Loucy (cell line): ENCODE measurements around the gene MRPL33.

Source experiments
- H2AFZ ChIP-seq: fragments of 200-600 bp; sonication (generic); 2 replicates; pipeline ENCODE4 v1.6.0; 2016; ENCODE audit warnings: antibody characterized with exemption, mild to moderate bottlenecking, low read length, moderate library complexity
- H3F3A ChIP-seq: fragments of 200-600 bp; 2 replicates; pipeline ENCODE4 v1.6.0; 2016; ENCODE audit warnings: antibody characterized with exemption, low read depth, mild to moderate bottlenecking
- H3K27me3 ChIP-seq: fragments of 200-600 bp; sonication (generic); 2 replicates; pipeline ENCODE4 v1.6.1; 2014; ENCODE audit warnings: low read length, mild to moderate bottlenecking; ENCODE audit not compliant: insufficient read depth, poor library complexity, severe bottlenecking
- H3K36me3 ChIP-seq: fragments of 200-600 bp; sonication (generic); 2 replicates; pipeline ENCODE4 v1.6.1; 2016; ENCODE audit warnings: low read length; ENCODE audit not compliant: insufficient read depth
- H3K4me1 ChIP-seq: fragments of 200-600 bp; sonication (generic); 2 replicates; pipeline ENCODE4 v1.5.1; 2014; ENCODE audit warnings: low read length, mild to moderate bottlenecking; ENCODE audit not compliant: insufficient read depth, poor library complexity, severe bottlenecking
- H3K4me2 ChIP-seq: fragments of 200-600 bp; sonication (generic); 2 replicates; pipeline ENCODE4 v1.6.0; 2014; ENCODE audit warnings: antibody characterized with exemption, low read length, low read depth, mild to moderate bottlenecking; ENCODE audit not compliant: poor library complexity, severe bottlenecking
- H3K4me3 ChIP-seq: fragments of 200-600 bp; sonication (generic); 2 replicates; pipeline ENCODE4 v1.5.1; 2014; ENCODE audit warnings: low read length, mild to moderate bottlenecking, mixed read lengths; ENCODE audit not compliant: poor library complexity, severe bottlenecking
- H3K79me2 ChIP-seq: fragments of 200-600 bp; sonication (generic); 2 replicates; pipeline ENCODE4 v1.6.1; 2014; ENCODE audit warnings: low read length; ENCODE audit not compliant: insufficient read depth
- H3K9ac ChIP-seq: fragments of 200-600 bp; sonication (generic); 2 replicates; pipeline ENCODE4 v1.6.0; 2014; ENCODE audit warnings: mild to moderate bottlenecking, low read depth, low read length, moderate library complexity; ENCODE audit not compliant: poor library complexity, severe bottlenecking
- H3K9me2 ChIP-seq: fragments of 200-600 bp; sonication (generic); replicated peaks from 2 replicates; pipeline ENCODE4 v1.6.1; 2016; ENCODE audit warnings: low read depth, low read length, mixed read lengths
- H3K9me3 ChIP-seq: fragments of 200-600 bp; sonication (generic); 2 replicates; pipeline ENCODE4 v1.6.1; 2014; ENCODE audit warnings: mild to moderate bottlenecking, antibody characterized with exemption, low read length, low read depth; ENCODE audit not compliant: insufficient read depth
- H4K20me1 ChIP-seq: fragments of 200-600 bp; sonication (generic); 2 replicates; pipeline ENCODE4 v1.6.0; 2014; ENCODE audit warnings: antibody characterized with exemption, low read length, mild to moderate bottlenecking; ENCODE audit not compliant: insufficient read depth, poor library complexity, severe bottlenecking
- CTCF ChIP-seq: fragments of 200-600 bp; sonication (generic); conservative IDR thresholded peaks from 2 replicates; pipeline ENCODE4 v1.5.1; 2014; ENCODE audit warnings: mild to moderate bottlenecking, antibody characterized with exemption, low read length
- EZH2phosphoT487 ChIP-seq: fragments of 200-600 bp; IDR thresholded peaks from 2 replicates; pipeline ENCODE4 v1.6.1; 2018; ENCODE audit warnings: antibody characterized with exemption, mild to moderate bottlenecking, moderate library complexity, borderline replicate concordance

Gene MRPL33

GRCh38 chr2:27823569-27823968 lies 52.0 kb downstream of the MRPL33 start:
- no peaks in the 10 kb centered on the region for H3K36me3 ChIP-seq
- H3K4me1 ChIP-seq, result no peaks in the 10 kb centered on the region
- H3K4me3 ChIP-seq, result no peak overlapping the region
- no peak for TF ChIP-seq CTCF
- no peak for TF ChIP-seq EZH2phosphoT487
- H2AFZ ChIP-seq, result no peak overlapping the region
- no peaks in the 10 kb centered on the region for H3K79me2 ChIP-seq
- H3K9me3 ChIP-seq, result peaks cover 5% of the 10 kb centered on the region; the same call in 1 of the 2 replicates
- H3F3A ChIP-seq, result no peaks in the 10 kb centered on the region
- H3K4me2 ChIP-seq, result no peak overlapping the region
- no peaks in the 10 kb centered on the region for H4K20me1 ChIP-seq
- H3K27me3 ChIP-seq, result no peaks in the 10 kb centered on the region
- no peaks in the 10 kb centered on the region for H3K9me2 ChIP-seq
- H3K9ac ChIP-seq, result no peak overlapping the region

DNA sequence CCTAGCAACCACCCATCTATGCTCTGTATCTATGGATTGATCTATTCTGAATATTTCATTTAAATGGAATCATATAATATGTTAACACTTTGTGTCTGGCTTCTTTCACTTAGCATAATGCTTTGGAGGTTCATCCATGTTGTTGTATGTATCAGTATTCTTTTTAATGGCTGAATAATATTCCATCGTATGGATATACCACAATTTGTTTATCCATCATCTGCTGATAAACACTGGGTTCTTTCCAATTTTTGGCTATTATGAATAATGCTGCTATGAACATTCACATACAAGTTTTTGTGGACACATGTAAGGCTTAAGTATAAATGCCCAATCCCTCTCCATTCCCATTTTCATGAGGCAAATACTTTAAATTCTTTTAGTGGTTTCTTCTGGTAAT lies 52.9 kb downstream of the MRPL33 start:
- H3K9me2 ChIP-seq, result no peaks in the 10 kb centered on the region
- H3K36me3 ChIP-seq, result no peaks in the 10 kb centered on the region
- no peak overlapping the region for H3K9ac ChIP-seq
- peaks cover 5% of the 10 kb centered on the region; the same call in 1 of the 2 replicates for H3K9me3 ChIP-seq
- H3F3A ChIP-seq, result no peaks in the 10 kb centered on the region
- no peaks in the 10 kb centered on the region for H3K27me3 ChIP-seq
- no peak overlapping the region for H3K4me2 ChIP-seq
- TF ChIP-seq EZH2phosphoT487 (no peak), CTCF (no peak)
- no peak overlapping the region for H3K4me3 ChIP-seq
- no peaks in the 10 kb centered on the region for H4K20me1 ChIP-seq
- no peak overlapping the region for H2AFZ ChIP-seq
- no peaks in the 10 kb centered on the region for H3K4me1 ChIP-seq
- H3K79me2 ChIP-seq, result no peaks in the 10 kb centered on the region

- H3K36me3 ChIP-seq, result no peaks in the 10 kb centered on the region
- peaks cover 5% of the 10 kb centered on the region; the same call in 1 of the 2 replicates for H3K9me3 ChIP-seq
- H4K20me1 ChIP-seq, result no peaks in the 10 kb centered on the region
- TF ChIP-seq EZH2phosphoT487 (no peak), CTCF (no peak)
- H3F3A ChIP-seq, result no peaks in the 10 kb centered on the region
- H3K9ac ChIP-seq, result no peak overlapping the region
- H3K4me2 ChIP-seq, result no peak overlapping the region
- H3K27me3 ChIP-seq, result no peaks in the 10 kb centered on the region
- H3K79me2 ChIP-seq, result no peaks in the 10 kb centered on the region
- no peak overlapping the region for H3K4me3 ChIP-seq
- no peaks in the 10 kb centered on the region for H3K4me1 ChIP-seq
- no peak overlapping the region for H2AFZ ChIP-seq
- H3K9me2 ChIP-seq, result no peaks in the 10 kb centered on the region
Measured at GRCh38 chr2:27828305-27828704, 56.8 kb downstream of the MRPL33 start.
